ENCODE results near the gene SLC35G3. TPM values are rescaled to one million over a fixed set of nuclear protein-coding genes. Genes with fewer than 3 reads are reported as not detected.
"Not testable (repeated sequence)": the region's sequence is repeated elsewhere in the genome, so short reads cannot be mapped to it uniquely, and the experiment has no call there.

Gene SLC35G3
- total RNA-seq, 1 donor from 2014 or later: not detected

GRCh38 chr17:35166526-35166925, 27.7 kb downstream of the SLC35G3 start:
- DNase-seq (ENCODE audit: low spot score): peak; percentile 53

- peak; percentile 8 for DNase-seq (ENCODE audit: low spot score)
Measured at GRCh38 chr17:35164716-35165115, 29.5 kb downstream of the SLC35G3 start.

- no peak for DNase-seq (ENCODE audit: low spot score)
Measured at GRCh38 chr17:35163886-35164285, 30.3 kb downstream of the SLC35G3 start.

GRCh38 chr17:35162755-35163154, 31.4 kb downstream of the SLC35G3 start:
- DNase-seq (ENCODE audit: low spot score): no peak

- no peak for DNase-seq (ENCODE audit: low spot score)
Measured at GRCh38 chr17:35161281-35161761, 32.9 kb downstream of the SLC35G3 start.

GRCh38 chr17:35160354-35161201, 33.6 kb downstream of the SLC35G3 start:
- DNase-seq (ENCODE audit: low spot score): no peak

GRCh38 chr17:35159940-35160339, 34.3 kb downstream of the SLC35G3 start:
- DNase-seq (ENCODE audit: low spot score): no peak

- DNase-seq (ENCODE audit: low spot score): no peak
Measured at GRCh38 chr17:35155246-35155645, 38.9 kb downstream of the SLC35G3 start.

GRCh38 chr17:35154196-35155165, 39.7 kb downstream of the SLC35G3 start:
- DNase-seq (ENCODE audit: low spot score): no peak

GRCh38 chr17:35152421-35153140, 41.6 kb downstream of the SLC35G3 start:
- no peak for DNase-seq (ENCODE audit: low spot score)

- not testable (repeated sequence) for DNase-seq (ENCODE audit: low spot score)
Measured at GRCh38 chr17:35151080-35151479, 43.1 kb downstream of the SLC35G3 start.

GRCh38 chr17:35149941-35150340, 44.3 kb downstream of the SLC35G3 start:
- DNase-seq (ENCODE audit: low spot score): no peak

GRCh38 chr17:35148144-35148543, 46.0 kb downstream of the SLC35G3 start:
- no peak for DNase-seq (ENCODE audit: low spot score)

- no peak for DNase-seq (ENCODE audit: low spot score)
Measured at GRCh38 chr17:35147375-35147905, 46.8 kb downstream of the SLC35G3 start, which contains the start of gene UNC45B. UNC45B (plus strand) TSS chr17:35147817; CDS start chr17:35148264, 447 bp downstream.

GRCh38 chr17:35146214-35146833, 47.9 kb downstream of the SLC35G3 start:
- no peak for DNase-seq (ENCODE audit: low spot score)

GRCh38 chr17:35144840-35145239, 49.4 kb downstream of the SLC35G3 start:
- no peak for DNase-seq (ENCODE audit: low spot score)
